ENCODE measurements around the gene ARMC8.

DNA sequence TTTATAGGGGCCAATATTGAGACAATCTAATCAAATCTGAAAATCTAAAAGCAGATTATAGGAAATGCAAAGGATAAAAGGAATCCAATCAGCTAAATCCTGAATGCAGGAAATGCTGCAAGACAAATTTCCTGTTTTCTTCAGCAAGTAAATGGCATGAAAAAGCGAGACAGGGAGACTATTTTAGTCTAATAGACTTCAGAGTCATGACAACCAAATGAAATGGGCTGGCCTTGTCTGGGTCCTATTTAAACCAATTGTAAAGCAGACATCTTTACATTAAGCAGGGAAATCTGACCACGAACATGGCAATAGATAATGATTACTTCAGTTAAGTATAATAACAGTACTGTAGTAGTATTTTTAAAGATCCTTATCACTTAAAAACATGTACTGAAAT, 14.5 kb upstream of the ARMC8 start:
- TF ChIP-seq, protein P1, sequence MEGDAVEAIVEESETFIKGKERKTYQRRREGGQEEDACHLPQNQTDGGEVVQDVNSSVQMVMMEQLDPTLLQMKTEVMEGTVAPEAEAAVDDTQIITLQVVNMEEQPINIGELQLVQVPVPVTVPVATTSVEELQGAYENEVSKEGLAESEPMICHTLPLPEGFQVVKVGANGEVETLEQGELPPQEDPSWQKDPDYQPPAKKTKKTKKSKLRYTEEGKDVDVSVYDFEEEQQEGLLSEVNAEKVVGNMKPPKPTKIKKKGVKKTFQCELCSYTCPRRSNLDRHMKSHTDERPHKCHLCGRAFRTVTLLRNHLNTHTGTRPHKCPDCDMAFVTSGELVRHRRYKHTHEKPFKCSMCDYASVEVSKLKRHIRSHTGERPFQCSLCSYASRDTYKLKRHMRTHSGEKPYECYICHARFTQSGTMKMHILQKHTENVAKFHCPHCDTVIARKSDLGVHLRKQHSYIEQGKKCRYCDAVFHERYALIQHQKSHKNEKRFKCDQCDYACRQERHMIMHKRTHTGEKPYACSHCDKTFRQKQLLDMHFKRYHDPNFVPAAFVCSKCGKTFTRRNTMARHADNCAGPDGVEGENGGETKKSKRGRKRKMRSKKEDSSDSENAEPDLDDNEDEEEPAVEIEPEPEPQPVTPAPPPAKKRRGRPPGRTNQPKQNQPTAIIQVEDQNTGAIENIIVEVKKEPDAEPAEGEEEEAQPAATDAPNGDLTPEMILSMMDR (IDR thresholded peaks at IDR 0.05): no peak
- no peak for TF ChIP-seq POLR2A (IDR thresholded peaks at IDR 0.05)
